ENCODE measurements around the gene PAM16.

PAM16 gene

GRCh38 chr16:4383591-4384444 is 32.7 kb upstream of the PAM16 start:
- Histone ChIP-seq H3K4me2 (ENCODE audit: low read length) (no peak overlapping the region), H3K9me2 (replicated peaks; ENCODE audit: control insufficient read depth, low read length) (no peaks in the 10 kb centered on the region), H3K4me1 (ENCODE audit: control insufficient read depth, low read length) (no peaks in the 10 kb centered on the region), H3K9me3 (ENCODE audit: control insufficient read depth, insufficient read depth, low read length) (no peaks in the 10 kb centered on the region), H3K27ac (ENCODE audit: low read depth, low read length) (no peak overlapping the region), H3F3A (ENCODE audit: control insufficient read depth, insufficient read depth) (no peaks in the 10 kb centered on the region), H3K79me2 (ENCODE audit: control insufficient read depth, low read length) (no peaks in the 10 kb centered on the region), H3K36me3 (ENCODE audit: control insufficient read depth, low read length) (peaks cover 7% of the 10 kb centered on the region; the same call in 1 of the 2 replicates), H3K27me3 (ENCODE audit: control insufficient read depth, low read length) (no peaks in the 10 kb centered on the region), H3K4me3 (ENCODE audit: low read length) (no peak overlapping the region), H4K20me1 (ENCODE audit: control insufficient read depth, insufficient read depth, low read depth, low read length) (no peaks in the 10 kb centered on the region)
- TF ChIP-seq CTCF (IDR thresholded peaks at IDR 0.05; ENCODE audit: low read depth, low read length, poor library complexity, severe bottlenecking), result no peak
- TF ChIP-seq EZH2phosphoT487 (IDR thresholded peaks at IDR 0.05; ENCODE audit: borderline replicate concordance, low read length), result no peak

DNA sequence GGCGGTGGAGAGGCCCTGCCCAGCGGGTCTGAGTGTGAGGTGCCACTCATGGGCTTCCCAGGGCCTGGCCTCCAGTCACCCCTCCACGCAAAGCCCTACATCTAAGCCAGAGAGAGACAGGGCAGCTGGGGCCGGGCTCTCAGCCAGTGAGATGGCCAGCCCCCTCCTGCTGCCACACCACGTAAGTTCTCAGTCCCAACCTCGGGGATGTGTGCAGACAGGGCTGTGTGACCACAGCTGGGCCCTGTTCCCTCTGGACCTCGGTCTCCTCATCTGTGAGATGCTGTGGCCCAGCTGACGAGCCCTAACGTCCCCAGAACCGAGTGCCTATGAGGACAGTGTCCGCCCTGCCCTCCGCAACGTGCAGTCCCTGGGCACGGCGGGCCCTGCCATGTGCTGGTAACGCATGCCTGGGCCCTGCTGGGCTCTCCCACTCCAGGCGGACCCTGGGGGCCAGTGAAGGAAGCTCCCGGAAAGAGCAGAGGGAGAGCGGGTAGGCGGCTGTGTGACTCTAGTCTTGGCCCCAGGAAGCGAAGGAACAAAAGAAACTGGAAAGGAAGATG is 31.8 kb upstream of the PAM16 start:
- H4K20me1 ChIP-seq (ENCODE audit: control insufficient read depth, insufficient read depth, low read depth, low read length), result no peaks in the 10 kb centered on the region
- TF ChIP-seq EZH2phosphoT487 (IDR thresholded peaks at IDR 0.05; ENCODE audit: borderline replicate concordance, low read length) (no peak), CTCF (IDR thresholded peaks at IDR 0.05; ENCODE audit: low read depth, low read length, poor library complexity, severe bottlenecking) (no peak)
- no peak overlapping the region for H3K4me2 ChIP-seq (ENCODE audit: low read length)
- H3K9me2 ChIP-seq (replicated peaks; ENCODE audit: control insufficient read depth, low read length), result no peaks in the 10 kb centered on the region
- H3K9me3 ChIP-seq (ENCODE audit: control insufficient read depth, insufficient read depth, low read length), result no peaks in the 10 kb centered on the region
- H3F3A ChIP-seq (ENCODE audit: control insufficient read depth, insufficient read depth), result no peaks in the 10 kb centered on the region
- peaks cover 5% of the 10 kb centered on the region; the same call in 1 of the 2 replicates for H3K36me3 ChIP-seq (ENCODE audit: control insufficient read depth, low read length)
- no peaks in the 10 kb centered on the region for H3K4me1 ChIP-seq (ENCODE audit: control insufficient read depth, low read length)
- H3K79me2 ChIP-seq (ENCODE audit: control insufficient read depth, low read length), result no peaks in the 10 kb centered on the region
- H3K27ac ChIP-seq (ENCODE audit: low read depth, low read length), result no peak overlapping the region
- H3K27me3 ChIP-seq (ENCODE audit: control insufficient read depth, low read length), result no peaks in the 10 kb centered on the region
- H3K4me3 ChIP-seq (ENCODE audit: low read length), result no peak overlapping the region

- TF ChIP-seq CTCF (IDR thresholded peaks at IDR 0.05; ENCODE audit: low read depth, low read length, poor library complexity, severe bottlenecking) (no peak), EZH2phosphoT487 (IDR thresholded peaks at IDR 0.05; ENCODE audit: borderline replicate concordance, low read length) (no peak)
- Histone ChIP-seq H3K79me2 (ENCODE audit: control insufficient read depth, low read length) (no peaks in the 10 kb centered on the region), H3K27me3 (ENCODE audit: control insufficient read depth, low read length) (no peaks in the 10 kb centered on the region), H3K9me3 (ENCODE audit: control insufficient read depth, insufficient read depth, low read length) (no peaks in the 10 kb centered on the region), H3K4me3 (ENCODE audit: low read length) (no peak overlapping the region), H3F3A (ENCODE audit: control insufficient read depth, insufficient read depth) (no peaks in the 10 kb centered on the region), H3K27ac (ENCODE audit: low read depth, low read length) (no peak overlapping the region), H3K4me1 (ENCODE audit: control insufficient read depth, low read length) (no peaks in the 10 kb centered on the region), H3K4me2 (ENCODE audit: low read length) (no peak overlapping the region), H3K9me2 (replicated peaks; ENCODE audit: control insufficient read depth, low read length) (no peaks in the 10 kb centered on the region), H3K36me3 (ENCODE audit: control insufficient read depth, low read length) (peaks cover 3% of the 10 kb centered on the region; the same call in 1 of the 2 replicates), H4K20me1 (ENCODE audit: control insufficient read depth, insufficient read depth, low read depth, low read length) (no peaks in the 10 kb centered on the region)
These were observed 31.0 kb upstream of the PAM16 start for GRCh38 chr16:4381935-4382794.
